ENCODE data around the gene ANXA1.

The ANXA1 gene

GRCh38 chr9:73215249-73215648, 63.6 kb downstream of the ANXA1 start:
- no peak for DNase-seq

DNA sequence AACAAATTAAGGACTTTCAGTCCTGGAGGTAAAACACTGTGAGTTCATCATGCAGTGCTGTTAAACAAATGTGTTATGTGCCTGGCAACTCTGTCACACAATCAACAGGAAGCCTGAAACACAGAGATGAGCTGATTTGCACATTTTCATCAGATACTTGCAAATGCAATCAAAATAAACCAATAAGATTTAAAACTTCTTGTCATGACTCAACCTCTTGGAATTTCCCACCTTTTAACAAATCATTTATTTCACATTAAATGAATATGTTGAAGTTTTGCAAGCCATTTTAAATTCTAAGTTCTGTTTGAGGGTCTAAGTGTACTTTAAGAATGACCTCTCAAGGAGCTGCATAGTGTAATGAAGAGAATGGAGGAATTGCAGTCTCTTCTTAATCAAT, 64.4 kb downstream of the ANXA1 start:
- DNase-seq, result no peak

Data from CD4-positive, alpha-beta T cell treated with Interleukin-12 subunit alpha and Interleukin-12 subunit beta, for 1 hour (primary cell).